Hematopoietic multipotent progenitor cell (in vitro differentiated cells): ENCODE measurements around the gene TBC1D1. TPM values are rescaled to one million over a fixed set of nuclear protein-coding genes. Genes with fewer than 3 reads are reported as not detected.

Experiments
- DNase-seq, 3 donors: peaks; one replicate each; pipeline ENCODE4 v3.0.0-alpha.2; 2011 to 2015; ENCODE audit warnings: low read depth in 2 of 3, low spot score in 2 of 3
- total RNA-seq: library from RNA; depleted of rRNA; stranded (reverse); fragments of >200 nt; gene quantifications from one replicate; pipeline ENCODE4 v1.2.3, GENCODE V29; 2012

TBC1D1 gene
- total RNA-seq, 1 donor: 75.4 TPM

DNA sequence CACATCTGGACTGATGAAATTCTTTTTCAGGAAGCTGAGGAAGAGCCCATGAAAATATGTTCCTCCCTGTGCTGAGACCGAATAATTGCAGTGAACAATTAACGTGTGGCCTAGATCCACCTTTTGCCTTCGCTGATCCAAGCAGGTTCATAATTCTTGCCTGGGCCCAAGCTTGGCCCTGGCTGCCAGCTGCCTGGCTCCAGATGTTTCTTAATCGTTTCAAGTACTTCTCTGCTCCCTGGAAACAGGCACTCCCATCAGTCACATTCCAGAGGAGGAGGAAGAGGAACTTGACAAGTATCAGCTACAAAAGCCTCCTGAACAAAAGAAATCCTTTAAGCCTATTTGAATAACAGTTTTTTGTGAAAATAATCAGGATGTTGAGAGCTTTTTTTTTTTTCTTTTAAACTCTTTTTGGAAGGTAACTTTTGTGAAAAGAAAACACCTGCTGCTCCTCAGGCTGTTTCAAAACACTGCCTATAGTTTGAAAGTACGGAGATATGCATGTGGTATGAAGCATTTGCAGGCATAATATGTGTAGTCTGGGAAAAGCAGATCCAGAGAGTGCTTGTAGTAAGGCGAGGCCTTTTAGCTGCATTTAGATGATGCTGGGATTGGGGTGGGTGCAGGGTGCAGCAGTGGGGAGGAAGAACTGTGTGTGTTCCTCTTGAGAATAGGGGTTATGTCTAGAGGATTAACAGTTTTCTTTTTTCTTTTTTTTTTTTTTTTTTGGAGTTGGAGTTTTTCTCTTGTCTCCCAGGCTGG, 223.7 kb downstream of the TBC1D1 start:
- no peak for DNase-seq

DNA sequence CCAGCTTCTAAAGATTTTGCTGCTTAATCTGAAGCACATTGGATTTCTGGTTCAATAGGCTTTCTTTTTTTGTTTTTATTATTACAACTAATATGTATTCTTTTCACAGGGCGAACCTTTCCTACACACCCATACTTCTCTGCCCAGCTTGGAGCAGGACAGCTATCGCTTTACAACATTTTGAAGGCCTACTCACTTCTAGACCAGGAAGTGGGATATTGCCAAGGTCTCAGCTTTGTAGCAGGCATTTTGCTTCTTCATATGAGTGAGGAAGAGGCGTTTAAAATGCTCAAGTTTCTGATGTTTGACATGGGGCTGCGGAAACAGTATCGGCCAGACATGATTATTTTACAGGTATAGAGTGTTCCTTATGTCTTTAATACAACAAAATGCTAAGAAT, 224.7 kb downstream of the TBC1D1 start:
- no peak for DNase-seq

DNA sequence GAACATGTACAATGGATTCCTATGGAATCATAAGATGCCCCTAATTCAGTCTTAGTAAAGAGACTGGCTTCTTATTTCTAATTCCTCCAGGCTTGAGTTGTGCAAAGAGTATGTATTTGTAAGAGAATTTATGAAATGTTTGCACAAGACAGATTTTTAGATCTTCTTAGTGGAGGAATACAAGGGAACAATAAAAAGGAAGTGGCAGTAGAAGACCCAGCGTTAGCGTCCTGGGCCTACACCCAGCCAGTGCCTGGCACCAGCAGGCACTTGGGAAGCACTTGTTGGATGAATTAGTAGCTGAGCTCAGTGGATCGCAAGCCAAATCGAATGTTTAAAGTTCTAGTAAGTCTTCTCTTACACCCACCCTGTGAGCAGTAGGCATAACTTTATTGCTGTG, 226.7 kb downstream of the TBC1D1 start:
- no peak for DNase-seq

DNA sequence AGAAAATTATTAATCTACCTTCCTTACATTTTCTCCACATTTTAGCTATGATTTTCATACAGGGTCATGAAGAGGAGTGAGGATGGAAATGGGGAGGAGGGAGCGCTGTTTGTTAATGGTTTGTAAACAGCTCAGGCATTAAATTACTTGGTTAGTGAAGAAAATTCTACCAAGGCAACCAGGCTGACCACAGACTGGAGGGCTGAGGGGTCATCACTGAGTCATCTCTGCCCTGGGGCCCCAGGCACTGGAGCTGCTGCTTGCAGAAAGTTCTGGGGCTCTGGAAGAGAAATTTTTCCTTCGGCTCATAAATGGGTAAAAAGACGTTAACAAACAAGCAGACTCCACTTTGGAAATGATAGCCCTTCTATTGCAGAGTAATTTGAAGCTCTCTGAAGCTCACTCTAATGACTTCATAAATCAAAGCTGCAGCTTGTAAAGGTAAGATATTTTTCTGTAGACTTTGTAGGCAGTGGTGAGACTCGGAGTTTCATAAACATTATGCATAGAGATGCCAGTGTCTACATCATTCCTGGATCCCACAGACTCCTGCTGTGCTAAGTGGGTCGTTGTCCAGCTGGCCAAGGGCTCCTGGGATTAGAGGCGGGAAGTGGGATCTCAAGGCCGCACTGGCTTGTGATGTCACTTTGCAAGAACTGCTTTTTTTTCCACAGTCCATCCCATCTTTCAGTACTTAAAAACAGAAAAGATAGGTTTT, 228.9 kb downstream of the TBC1D1 start:
- no peak for DNase-seq

DNA sequence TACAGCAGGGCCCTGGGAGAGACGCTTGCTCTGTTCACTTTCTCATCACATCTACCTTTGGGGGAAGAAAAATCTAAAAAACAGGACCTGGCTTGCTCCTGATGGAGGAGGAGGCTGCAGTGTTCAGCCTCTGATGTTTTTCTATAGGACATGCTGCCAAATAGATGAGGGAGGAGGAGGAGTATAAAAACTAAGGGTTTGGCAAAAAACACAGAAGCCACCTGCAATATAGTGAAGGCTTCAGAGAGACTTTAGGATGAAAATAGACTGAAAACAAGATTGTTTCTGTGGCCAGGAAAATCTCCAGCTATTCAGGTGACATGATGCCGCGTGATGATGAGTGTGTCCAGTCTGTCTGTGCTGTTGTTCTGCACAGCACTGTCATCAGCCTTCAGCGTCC, 229.9 kb downstream of the TBC1D1 start:
- DNase-seq: no peak

DNA sequence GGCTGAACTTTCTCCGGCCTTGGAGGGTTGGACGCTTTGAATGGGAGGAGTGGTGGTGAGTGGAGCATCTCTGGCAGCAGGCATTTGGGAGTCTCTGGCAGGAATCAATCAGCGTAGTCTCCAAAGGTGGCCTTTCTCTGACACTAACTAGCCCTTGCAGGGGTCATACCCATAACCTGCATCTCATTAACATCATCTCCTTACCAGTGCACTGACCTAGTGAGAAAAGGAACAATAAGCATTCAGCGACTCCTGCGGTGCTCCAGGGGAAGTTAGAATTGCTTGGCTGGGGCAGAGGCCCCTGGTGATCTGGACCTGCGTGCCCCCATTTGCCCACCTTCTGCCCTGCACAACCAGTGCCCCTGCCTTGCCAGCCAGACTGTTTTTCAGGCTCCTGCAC, 231.2 kb downstream of the TBC1D1 start:
- DNase-seq: no peak

DNA sequence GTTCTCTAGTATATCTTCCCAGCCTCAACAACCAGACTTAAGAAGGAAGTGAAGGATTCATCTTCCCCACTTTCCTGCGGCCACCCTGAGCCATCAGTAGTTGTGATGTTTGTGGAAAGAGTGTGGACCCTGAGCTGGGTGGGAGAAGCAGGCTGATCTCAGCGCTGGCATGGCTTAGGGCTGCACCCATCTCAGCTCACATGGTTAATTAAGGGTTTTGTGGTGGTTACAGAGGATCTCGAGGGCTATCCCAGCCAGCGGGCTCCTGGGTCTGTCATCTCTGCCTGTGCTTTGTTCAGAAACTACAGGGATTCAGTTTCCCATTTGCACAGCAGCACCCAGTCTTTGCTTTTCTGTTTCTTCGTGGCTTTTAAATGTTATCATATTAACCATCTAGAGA, 232.7 kb downstream of the TBC1D1 start:
- DNase-seq: no peak

DNA sequence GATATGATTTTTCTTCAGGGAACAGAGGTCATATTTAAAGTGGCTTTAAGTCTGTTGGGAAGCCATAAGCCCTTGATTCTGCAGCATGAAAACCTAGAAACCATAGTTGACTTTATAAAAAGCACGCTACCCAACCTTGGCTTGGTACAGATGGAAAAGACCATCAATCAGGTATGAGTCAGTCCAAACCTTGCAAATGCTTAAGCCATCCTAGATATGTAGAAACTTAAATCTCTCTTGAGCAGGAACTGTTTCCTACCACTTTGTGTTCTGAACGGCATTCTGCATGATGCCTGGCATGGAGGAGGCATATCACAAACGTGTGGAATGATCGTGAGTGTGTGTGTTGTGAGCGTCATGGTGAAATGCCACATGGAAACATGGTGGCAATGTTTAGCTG, 234.1 kb downstream of the TBC1D1 start:
- no peak for DNase-seq

DNA sequence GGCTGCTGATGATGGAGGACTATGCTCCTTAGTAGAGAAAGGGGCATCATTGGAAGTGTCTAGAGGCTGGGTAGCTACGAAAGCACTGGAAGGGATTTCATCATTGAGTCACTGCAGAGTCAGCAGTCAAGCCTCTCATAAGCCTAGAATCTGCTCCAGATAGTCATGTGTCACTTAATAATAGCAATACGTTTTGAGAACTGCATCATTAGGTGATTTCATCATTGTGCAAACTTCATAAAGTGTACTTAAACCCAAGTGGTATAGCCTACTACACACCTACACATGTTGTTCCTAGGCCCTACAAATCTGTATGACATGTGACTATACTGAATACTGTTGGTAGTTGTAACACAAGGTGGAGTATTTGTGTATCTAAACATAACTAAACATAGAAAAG, 234.9 kb downstream of the TBC1D1 start:
- no peak for DNase-seq

DNA sequence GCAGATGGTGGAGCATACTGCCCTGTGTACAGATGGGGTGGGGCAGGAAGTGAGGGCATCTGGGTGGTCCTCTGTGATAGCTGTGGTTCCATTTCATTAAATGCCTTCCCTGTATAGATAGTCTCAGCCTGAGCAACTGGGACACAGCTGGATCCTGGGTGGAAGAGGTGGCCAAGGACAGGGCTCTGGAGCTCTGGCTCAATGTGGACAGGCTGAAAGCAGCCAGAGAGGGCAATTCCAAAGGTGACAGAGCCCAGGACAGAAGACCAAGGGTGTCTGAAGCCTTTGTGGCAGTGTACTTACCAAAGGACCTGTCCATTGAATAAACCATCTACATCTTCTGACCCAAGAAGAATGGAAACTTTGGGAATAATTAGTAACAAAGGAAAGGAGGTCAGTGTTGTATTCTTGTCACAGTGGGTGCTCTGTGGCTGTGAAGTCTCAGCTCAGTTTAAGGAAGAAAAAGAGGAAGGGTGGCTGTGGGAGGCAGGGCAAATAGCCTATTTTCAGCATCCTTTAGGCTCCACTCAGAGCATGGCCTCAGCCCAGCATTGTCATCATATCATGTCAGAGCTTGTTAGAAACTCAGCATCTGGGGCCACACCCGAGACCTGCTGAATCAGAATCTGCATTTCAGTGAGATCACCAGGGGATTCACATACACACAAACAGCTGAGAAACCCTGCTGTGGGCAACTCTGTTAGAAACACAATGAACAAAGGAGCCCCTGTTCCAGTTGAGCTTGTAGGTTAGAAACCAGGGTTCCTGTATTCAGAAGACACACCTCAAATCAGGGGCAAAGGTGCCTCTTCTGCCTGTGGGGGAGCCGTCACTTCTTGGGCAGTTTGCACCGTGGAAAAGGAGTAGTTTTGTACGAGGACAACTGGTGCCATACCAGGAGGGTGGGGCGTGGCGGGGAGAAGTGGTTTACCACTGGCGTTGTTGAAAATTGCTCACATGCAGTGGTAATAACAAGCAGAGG, 237.9 kb downstream of the TBC1D1 start:
- DNase-seq: peak in 1 of 3 donors; percentile 11

DNA sequence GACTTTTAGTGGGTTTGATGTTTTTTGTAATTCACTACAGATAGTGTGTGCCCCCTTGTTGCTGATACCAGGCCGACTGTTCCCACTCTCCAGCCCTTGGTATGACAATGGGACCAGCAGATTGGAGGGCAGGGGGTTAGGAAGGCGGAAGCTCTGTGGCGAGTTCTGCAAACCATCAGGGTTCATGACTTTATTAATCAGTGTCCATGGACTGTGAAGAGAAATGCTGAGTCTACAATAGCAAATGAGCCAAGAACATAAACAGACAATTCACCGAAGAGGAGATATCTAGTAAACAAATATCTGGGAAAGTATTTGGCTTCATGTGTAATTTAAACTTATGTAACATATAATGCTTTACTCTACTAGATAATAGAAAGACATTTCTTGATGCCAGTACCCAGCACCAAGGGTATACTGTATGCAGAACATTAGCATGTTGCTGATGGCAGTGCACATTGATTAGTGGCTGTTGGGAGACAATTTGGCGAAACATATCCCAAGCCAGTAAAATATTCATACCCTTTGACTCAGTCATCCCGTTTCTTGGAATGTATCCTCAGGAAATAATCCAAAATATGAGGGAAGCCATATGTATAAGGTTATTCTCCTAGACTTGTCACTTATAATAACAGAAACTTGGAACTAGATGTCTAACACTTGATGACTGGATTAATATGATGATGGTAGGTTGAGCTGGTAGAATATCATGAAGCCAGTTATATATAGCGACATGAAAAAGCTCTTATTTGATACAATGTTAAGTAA, 238.8 kb downstream of the TBC1D1 start:
- DNase-seq: no peak

DNA sequence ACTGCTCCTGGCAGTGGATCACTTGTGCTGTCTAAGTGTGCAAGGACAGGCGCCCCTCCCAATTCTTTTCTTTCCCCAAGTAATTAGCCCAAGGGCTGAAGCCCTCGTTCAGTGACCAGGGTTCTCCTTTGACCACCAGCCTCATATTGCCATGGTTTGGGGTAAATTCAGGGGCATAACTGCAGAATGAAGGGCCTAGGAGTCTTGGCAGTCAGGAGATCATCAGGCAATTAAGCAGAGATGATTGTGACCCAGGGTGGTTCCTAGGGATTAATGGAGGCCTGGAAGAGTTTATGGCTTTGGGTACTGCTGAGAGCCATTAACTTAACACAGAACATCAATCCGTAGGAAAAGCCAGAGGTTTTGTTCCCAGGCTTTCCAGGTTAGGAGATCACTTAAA, 240.0 kb downstream of the TBC1D1 start:
- DNase-seq: no peak

DNA sequence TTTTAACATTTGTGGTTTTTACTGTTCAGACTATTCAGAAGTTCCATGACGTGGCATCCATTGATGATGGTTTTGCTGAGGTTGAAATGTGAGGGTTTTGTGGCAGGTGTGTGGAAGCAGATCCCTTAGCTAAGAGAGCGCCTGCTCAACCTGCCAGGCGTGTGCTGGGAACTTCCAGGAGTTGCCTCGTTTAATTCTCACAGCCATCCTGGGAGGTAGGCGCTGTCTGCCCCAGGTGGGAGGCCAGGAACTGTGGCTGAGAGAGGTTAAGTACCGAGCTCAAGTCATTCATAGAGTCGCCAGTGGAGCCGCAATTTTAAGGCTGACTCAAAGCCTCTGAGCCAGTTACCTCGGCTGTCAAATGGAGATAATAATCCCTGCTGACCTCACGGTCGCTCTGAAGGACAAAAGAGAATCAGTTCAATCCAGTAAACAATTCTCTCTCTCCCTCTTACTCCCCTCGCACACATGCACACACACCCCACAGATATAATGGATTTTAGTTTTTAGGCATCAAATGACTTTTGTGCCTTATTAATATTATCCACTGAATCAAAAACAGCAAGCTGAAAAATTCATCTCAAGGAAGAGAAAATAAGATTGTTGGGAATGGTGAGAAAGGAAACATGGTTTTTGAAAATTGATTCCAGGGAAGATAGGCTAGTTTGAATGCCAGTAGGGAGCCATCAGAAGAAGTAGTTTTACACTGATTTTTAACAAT, 240.6 kb downstream of the TBC1D1 start:
- DNase-seq: peak in 2 of 3 donors; percentile 41 to 46

DNA sequence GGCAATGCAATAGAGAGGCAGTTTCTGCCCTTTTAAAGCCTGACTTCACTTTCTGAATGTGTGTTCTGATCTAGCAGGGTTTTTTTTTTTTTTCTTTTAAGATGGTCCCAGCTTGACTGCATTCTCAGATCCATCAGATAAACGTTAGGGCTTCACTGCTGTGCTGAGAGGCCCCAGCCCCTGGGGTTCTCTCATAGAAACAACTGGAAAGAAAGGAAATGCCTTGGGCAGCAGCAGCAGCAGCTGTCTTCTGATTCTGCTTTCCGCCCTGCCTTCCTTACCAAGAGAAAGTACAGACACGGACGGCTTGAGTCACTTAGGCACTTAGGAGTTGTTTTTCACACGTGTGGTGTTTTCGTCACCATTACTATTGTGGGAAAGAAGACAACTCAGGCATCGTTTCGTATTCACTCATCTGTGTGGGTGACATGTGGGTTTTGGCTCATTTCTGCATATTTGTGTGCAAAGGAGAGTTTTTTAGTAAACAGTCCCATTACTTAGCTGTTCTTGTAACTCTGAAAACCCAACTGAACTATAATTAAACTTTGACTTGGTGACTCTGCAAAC, 241.3 kb downstream of the TBC1D1 start:
- DNase-seq: peak; percentile 40 to 83 (median 71)

DNA sequence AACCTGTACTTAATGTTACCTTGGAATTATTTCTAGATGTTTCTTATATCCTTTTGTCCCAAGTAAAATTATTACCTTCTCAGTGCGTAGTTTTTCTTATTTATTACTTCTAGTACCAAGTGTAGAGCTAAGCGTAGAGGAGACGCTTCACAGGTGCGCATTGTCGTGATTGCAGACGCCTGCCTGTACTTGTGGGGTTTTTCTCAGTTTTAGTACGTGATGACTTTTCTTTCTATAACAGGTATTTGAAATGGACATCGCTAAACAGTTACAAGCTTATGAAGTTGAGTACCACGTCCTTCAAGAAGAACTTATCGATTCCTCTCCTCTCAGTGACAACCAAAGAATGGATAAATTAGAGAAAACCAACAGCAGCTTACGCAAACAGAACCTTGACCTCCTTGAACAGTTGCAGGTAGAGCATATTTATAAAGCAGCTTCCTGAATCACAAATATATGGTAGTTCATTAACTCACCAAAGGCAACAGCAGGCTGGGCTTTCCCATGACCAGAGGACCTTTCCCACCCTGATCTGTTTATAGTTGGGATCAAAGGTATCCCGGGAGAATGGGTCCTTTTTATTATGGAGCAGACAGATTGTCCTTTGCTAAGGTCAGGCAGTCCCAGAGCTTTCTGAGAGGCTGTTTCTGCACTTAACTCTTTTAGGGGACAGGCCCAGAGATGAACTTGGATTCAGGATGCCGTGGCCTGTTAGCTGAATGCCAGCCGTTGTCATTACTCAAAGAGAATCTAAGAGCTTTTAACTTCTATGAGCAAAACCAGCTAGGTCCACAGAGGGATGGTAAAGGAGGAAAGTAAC, 242.2 kb downstream of the TBC1D1 start:
- DNase-seq: no peak

DNA sequence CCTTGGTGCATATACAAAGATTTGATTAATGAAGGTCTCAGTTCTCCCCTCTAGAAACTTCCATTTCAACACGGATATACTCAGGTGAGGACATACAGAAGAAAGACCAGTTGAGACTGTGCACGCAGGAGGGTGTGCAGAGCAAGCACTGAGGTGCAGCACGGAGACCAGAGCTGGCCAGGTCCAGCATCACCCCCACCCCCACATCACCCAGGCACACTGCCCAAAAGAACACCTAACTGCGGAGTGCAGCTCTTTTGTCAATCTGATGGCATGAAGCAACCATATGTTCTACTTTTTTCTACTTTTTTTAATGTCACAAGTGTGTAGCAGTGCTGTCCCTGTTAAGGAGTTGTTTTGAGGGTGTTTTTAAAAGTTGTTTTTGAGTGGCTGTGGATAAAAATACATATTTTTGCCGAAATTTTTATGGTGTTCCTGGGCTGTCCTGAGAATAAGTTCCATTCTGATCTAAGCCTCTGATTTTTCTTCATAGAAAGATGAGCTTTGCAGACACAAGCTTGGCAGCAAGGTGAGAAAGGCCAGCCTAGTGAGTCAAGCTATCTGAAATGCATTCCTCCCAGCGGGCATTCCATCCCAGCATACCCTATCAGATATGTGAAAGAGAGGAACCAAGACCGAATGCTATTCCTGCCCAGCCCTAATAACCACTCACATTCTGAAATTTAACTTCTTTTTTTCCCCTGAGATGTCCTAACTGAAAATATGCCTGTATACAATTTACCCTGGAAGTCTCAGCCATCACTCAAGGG, 243.0 kb downstream of the TBC1D1 start:
- DNase-seq: no peak

DNA sequence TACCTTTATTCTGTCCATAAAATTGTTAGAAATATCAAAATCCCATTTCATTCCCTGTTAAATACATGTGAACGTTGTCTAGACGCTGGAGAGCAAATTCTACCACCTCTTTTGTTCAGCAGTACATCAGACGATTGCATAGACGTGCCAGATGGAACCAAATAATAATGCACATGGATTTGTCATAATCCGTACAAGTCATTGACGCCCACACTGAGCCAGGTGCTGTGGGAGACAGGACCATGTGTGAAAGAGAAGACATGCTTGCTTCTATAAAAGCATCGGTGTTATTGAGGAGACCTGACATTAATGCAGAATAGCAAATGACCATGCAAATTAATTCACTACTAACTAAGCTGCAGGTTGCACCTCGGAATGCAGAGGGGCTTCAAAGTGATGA, 244.3 kb downstream of the TBC1D1 start:
- DNase-seq: no peak

DNA sequence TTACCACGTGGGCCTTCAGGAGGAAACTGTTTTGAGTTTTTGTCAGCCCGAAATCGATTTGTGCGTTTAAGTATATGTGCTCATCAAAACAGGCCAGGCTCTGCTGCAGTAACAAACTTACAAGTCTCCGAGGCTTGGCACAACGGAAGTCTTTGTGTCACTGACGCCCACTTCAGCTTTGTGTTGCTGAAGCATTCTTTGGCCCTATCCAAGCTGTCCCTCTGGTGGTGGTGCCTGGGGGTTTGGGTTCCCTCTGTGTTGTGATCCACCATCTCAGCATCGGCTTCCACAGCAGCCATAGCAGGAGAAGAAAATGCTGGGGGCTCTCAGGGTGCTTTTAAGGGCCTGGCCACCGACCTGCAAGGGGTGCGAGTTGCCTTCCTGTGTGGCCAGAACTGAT, 245.7 kb downstream of the TBC1D1 start:
- no peak for DNase-seq
